Measurements from ENCODE around the gene IL31.

GRCh38 chr12:122207391-122207790 is 33.4 kb upstream of the IL31 start:
- TF ChIP-seq RFX5 (IDR thresholded peaks at IDR 0.05) (no peak), HOXB5 (CRISPR knock-in tag; IDR thresholded peaks at IDR 0.05) (no peak), MAX (IDR thresholded peaks at IDR 0.05) (no peak), MAZ (IDR thresholded peaks at IDR 0.05; ENCODE audit: borderline replicate concordance, low read depth, low read length) (no peak), HOXA7 (CRISPR knock-in tag; IDR thresholded peaks at IDR 0.05) (no peak), EP300 (IDR thresholded peaks at IDR 0.05) (no peak), MYC (IDR thresholded peaks at IDR 0.05; ENCODE audit: borderline replicate concordance, low read length) (no peak), EHMT2 (IDR thresholded peaks at IDR 0.05; ENCODE audit: low read depth) (no peak), CBX8 (IDR thresholded peaks at IDR 0.05) (no peak), RNF2 (IDR thresholded peaks at IDR 0.05; ENCODE audit: borderline replicate concordance, low read depth) (no peak), CHD2 (IDR thresholded peaks at IDR 0.05; ENCODE audit: low read length, partially characterized antibody) (no peak), FOSL2 (IDR thresholded peaks at IDR 0.05) (no peak), FOSL2 (CRISPR knock-in tag; IDR thresholded peaks at IDR 0.05) (no peak), POLR2A (IDR thresholded peaks at IDR 0.05; ENCODE audit: low read length) (no peak)
- TF ChIP-seq, protein P1, sequence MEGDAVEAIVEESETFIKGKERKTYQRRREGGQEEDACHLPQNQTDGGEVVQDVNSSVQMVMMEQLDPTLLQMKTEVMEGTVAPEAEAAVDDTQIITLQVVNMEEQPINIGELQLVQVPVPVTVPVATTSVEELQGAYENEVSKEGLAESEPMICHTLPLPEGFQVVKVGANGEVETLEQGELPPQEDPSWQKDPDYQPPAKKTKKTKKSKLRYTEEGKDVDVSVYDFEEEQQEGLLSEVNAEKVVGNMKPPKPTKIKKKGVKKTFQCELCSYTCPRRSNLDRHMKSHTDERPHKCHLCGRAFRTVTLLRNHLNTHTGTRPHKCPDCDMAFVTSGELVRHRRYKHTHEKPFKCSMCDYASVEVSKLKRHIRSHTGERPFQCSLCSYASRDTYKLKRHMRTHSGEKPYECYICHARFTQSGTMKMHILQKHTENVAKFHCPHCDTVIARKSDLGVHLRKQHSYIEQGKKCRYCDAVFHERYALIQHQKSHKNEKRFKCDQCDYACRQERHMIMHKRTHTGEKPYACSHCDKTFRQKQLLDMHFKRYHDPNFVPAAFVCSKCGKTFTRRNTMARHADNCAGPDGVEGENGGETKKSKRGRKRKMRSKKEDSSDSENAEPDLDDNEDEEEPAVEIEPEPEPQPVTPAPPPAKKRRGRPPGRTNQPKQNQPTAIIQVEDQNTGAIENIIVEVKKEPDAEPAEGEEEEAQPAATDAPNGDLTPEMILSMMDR (IDR thresholded peaks at IDR 0.05), result no peak
